Heart left ventricle (tissue), 16 donors: ENCODE data around the gene ALG6. TPM values are rescaled to one million over a fixed set of nuclear protein-coding genes. Genes with fewer than 3 reads are reported as not detected.

ENCODE experiments used
- ATAC-seq, 4 donors: fragments of 200-7000 bp; cut with Tn5 transposase; one replicate each; pipeline ENCODE4 v1.9.1; 2020 to 2022; ENCODE audit warnings: moderate library complexity in 4 of 4, mild to moderate bottlenecking in 3 of 4, moderate number of reproducible peaks in 1 of 4
- DNase-seq, 5 donors: peaks; one replicate each; pipeline ENCODE4 v3.0.0-alpha.2; 2020
- H3K27ac ChIP-seq, 12 donors: fragments of 200-600 bp; sonication (generic) in 4 of 12; one replicate each; pipeline versions ENCODE4 v1.5.0 to v1.8.0; 2016 to 2022; ENCODE audit warnings: mild to moderate bottlenecking in 2 of 12
- H3K27me3 ChIP-seq, 9 donors: fragments of 200-600 bp; sonication (generic) in 2 of 9; one replicate each; pipeline versions ENCODE4 v1.5.1 to v1.8.0; 2016 to 2022; ENCODE audit warnings: mild to moderate bottlenecking in 3 of 9
- H3K36me3 ChIP-seq, 9 donors: fragments of 200-600 bp; sonication (generic) in 2 of 9; one replicate each; pipeline versions ENCODE4 v1.5.0 to v1.8.0; 2018 to 2022; ENCODE audit warnings: mild to moderate bottlenecking in 2 of 9
- H3K4me1 ChIP-seq, 12 donors: fragments of 200-600 bp; sonication (generic) in 4 of 12; one replicate each; pipeline versions ENCODE4 v1.5.0 to v1.8.0; 2016 to 2022; ENCODE audit warnings: mild to moderate bottlenecking in 3 of 12
- H3K4me3 ChIP-seq, 12 donors: fragments of 200-600 bp; sonication (generic) in 4 of 12; one replicate each; pipeline versions ENCODE4 v1.5.0 to v1.8.0; 2017 to 2022; ENCODE audit warnings: mild to moderate bottlenecking in 9 of 12, moderate library complexity in 4 of 12
- H3K9me3 ChIP-seq, 12 donors: fragments of 200-600 bp; sonication (generic) in 4 of 12; one replicate each; pipeline versions ENCODE4 v1.5.0 to v1.8.0; 2016 to 2022; ENCODE audit warnings: mild to moderate bottlenecking in 1 of 12
- POLR2A ChIP-seq, 2 donors: fragments of 450-650 bp; IDR thresholded peaks; one replicate each; pipeline ENCODE4 v1.6.1; 2017; ENCODE audit warnings: antibody characterized with exemption in 2 of 2, mild to moderate bottlenecking in 2 of 2, moderate library complexity in 2 of 2
- WGBS, 4 donors: extraction: QIAGEN DNeasy Blood & Tissue Kit in 2 of 4; methylation state at CpG; one replicate each; pipeline versions ENCODE4 v1.1.5 to v1.1.7; 2013 to 2018; 5-methylcytosine and 5-hydroxymethylcytosine counted together
- intact Hi-C, 10 donors: fragments of 100-400 bp; cut with DNase I; formaldehyde crosslinking; loops; one replicate each; pipeline versions ENCODE4 v1.11.1 to v1.14.2; 2022
- polyA plus RNA-seq, 2 donors: library from polyadenylated mRNA; stranded (reverse); fragments of 200-250 nt; gene quantifications; one replicate each; pipeline ENCODE4 v1.2.3, GENCODE V29; 2013
- total RNA-seq, 9 donors: library from RNA; depleted of rRNA in 2 of 9; stranded (reverse); fragments of >200 nt in 2 of 9; fragmentation: NEBNext Ultra II Directional in 3 of 9; extraction: Animal tissue kit (Norgen Biotek cat#: 25700) in 3 of 9; gene quantifications; one replicate each; pipeline versions ENCODE4 v1.1.0 to v1.2.4, GENCODE V29; 2016 to 2023
- TF ChIP-seq, protein P1 (sequence below), 12 donors: fragments of 200-600 bp; sonication (generic) in 4 of 12; IDR thresholded peaks; one replicate each; pipeline versions ENCODE4 v1.5.0 to v1.8.0; 2018 to 2022; ENCODE audit warnings: antibody characterized with exemption in 12 of 12, mild to moderate bottlenecking in 5 of 12
- donor health status: ischemic (EF 13 %, LVEDD 7.1; RV severe dilation, severe dysfunction).
- donor health status: healthy with polysubstance abuse.
- donor health status: DM: no; HTN: yes; CAD: no.
- donor health status: DM: no; HTN: no; CAD: no.
- donor health status: ischemic (EF 25% LVEDD 6.9; RV normal size, moderate dysfunction).
- donor health status: ischemic (EF 25% LVEDD 5.7; RV mildly dilated, moderate dysfunction).
- donor health status: healthy.
- donor health status: DM: yes; HTN: yes; CAD: no.
- donor health status: ischemic (EF 35%, LVEDD 5.7; RV mildly dilated, moderate dysfunction).
- donor health status: nonischemic (EF 11% LVEDD 7.7; RV severe dilation, severe dysfunction).
- donor health status: DM: yes; HTN: yes; CAD: no.
- donor health status: PGD.
- donor health status: ischemic (EF 29% LVEDD 5.4; RV normal size, mild dysfunction).
- donor health status: nonischemic (EF 23%, LVEDD 6.1; RV moderate dilation, normal function).

ALG6 gene
- total and polyA plus RNA-seq, 11 donors = 3.0 to 7.6 (median 4.3) TPM

GRCh38 chr1:63407002-63407401 lies 39.6 kb downstream of the ALG6 start:
- Histone ChIP-seq H3K9me3 (no peaks in the 10 kb centered on the region), H3K4me1 (no peaks in the 10 kb centered on the region), H3K36me3 (peaks cover 0 to 49% (median 31%) of the 10 kb centered on the region in 9 donors), H3K27ac (no peak overlapping the region), H3K27me3 (no peaks in the 10 kb centered on the region), H3K4me3 (no peak overlapping the region)
- intact Hi-C loops = no loop called here
- ATAC-seq (no peak), DNase-seq (no peak)
- TF ChIP-seq POLR2A (IDR thresholded peaks at IDR 0.05) = no peak
- TF ChIP-seq, protein P1, sequence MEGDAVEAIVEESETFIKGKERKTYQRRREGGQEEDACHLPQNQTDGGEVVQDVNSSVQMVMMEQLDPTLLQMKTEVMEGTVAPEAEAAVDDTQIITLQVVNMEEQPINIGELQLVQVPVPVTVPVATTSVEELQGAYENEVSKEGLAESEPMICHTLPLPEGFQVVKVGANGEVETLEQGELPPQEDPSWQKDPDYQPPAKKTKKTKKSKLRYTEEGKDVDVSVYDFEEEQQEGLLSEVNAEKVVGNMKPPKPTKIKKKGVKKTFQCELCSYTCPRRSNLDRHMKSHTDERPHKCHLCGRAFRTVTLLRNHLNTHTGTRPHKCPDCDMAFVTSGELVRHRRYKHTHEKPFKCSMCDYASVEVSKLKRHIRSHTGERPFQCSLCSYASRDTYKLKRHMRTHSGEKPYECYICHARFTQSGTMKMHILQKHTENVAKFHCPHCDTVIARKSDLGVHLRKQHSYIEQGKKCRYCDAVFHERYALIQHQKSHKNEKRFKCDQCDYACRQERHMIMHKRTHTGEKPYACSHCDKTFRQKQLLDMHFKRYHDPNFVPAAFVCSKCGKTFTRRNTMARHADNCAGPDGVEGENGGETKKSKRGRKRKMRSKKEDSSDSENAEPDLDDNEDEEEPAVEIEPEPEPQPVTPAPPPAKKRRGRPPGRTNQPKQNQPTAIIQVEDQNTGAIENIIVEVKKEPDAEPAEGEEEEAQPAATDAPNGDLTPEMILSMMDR (IDR thresholded peaks at IDR 0.05) = no peak

- ATAC-seq = no peak
- no peaks in the 10 kb centered on the region for H3K9me3 ChIP-seq
Measured at GRCh38 chr1:63408331-63408730, 40.9 kb downstream of the ALG6 start.

GRCh38 chr1:63411066-63411465 lies 43.6 kb downstream of the ALG6 start:
- ATAC-seq = no peak

More at GRCh38 chr1:63408331-63408730, 40.9 kb downstream of the ALG6 start:
- 81 to 88% (median 85%) methylated on average over 4 of the region's 4 CpGs for WGBS, 4 donors
- Histone ChIP-seq H3K4me1 (no peaks in the 10 kb centered on the region), H3K27ac (no peak overlapping the region), H3K4me3 (no peak overlapping the region), H3K36me3 (peaks cover 0 to 52% (median 37%) of the 10 kb centered on the region in 9 donors), H3K27me3 (no peaks in the 10 kb centered on the region)
- TF ChIP-seq, protein P1 (IDR thresholded peaks at IDR 0.05) = no peak
- no peak for TF ChIP-seq POLR2A (IDR thresholded peaks at IDR 0.05)
- intact Hi-C loops = no loop called here
- DNase-seq = no peak

GRCh38 chr1:63413394-63413793 lies 46.0 kb downstream of the ALG6 start:
- Histone ChIP-seq H3K9me3 (no peaks in the 10 kb centered on the region), H3K4me1 (no peaks in the 10 kb centered on the region), H3K27ac (no peak overlapping the region), H3K36me3 (peaks cover 0 to 29% (median 15%) of the 10 kb centered on the region in 9 donors), H3K27me3 (no peaks in the 10 kb centered on the region), H3K4me3 (no peak overlapping the region)
- ATAC-seq (no peak), DNase-seq (no peak)
- intact Hi-C loops = no loop called here
- no peak for TF ChIP-seq POLR2A (IDR thresholded peaks at IDR 0.05)
- TF ChIP-seq, protein P1 (IDR thresholded peaks at IDR 0.05) = no peak
- 84 to 95% (median 89%) methylated on average over 1 of the region's 1 CpG for WGBS, 4 donors

More at GRCh38 chr1:63411066-63411465, 43.6 kb downstream of the ALG6 start:
- no peak overlapping the region for H3K27ac ChIP-seq
- peaks cover 0 to 32% (median 22%) of the 10 kb centered on the region in 9 donors for H3K36me3 ChIP-seq
- H3K9me3 ChIP-seq = no peaks in the 10 kb centered on the region
- 76 to 84% (median 81%) methylated on average over 2 of the region's 2 CpGs for WGBS, 4 donors
- no peaks in the 10 kb centered on the region for H3K27me3 ChIP-seq
- TF ChIP-seq, protein P1 (IDR thresholded peaks at IDR 0.05) = no peak
- no peak for TF ChIP-seq POLR2A (IDR thresholded peaks at IDR 0.05)
- intact Hi-C loops = no loop called here
- H3K4me3 ChIP-seq = no peak overlapping the region
- DNase-seq = no peak
- no peaks in the 10 kb centered on the region for H3K4me1 ChIP-seq
